Smooth muscle cell (in vitro differentiated cells): ENCODE data around the gene ACSM3. TPM values are rescaled to one million over a fixed set of nuclear protein-coding genes. Genes with fewer than 3 reads are reported as not detected.
A peak's percentile ranks its signal among the peaks of the same experiment; 100 is the strongest.

Experiments used
- DNase-seq: peaks from one replicate; lab custom pipeline; 2025; ENCODE audit not compliant: unreplicated experiment; lab: John Stamatoyannopoulos, UW
- H2AFZ ChIP-seq: fragments of 200-600 bp; sonication (generic); 2 replicates; pipeline ENCODE4 v1.6.0; 2016; ENCODE audit warnings: antibody characterized with exemption, low read depth, mild to moderate bottlenecking
- H3F3A ChIP-seq: fragments of 200-600 bp; sonication (generic); 2 replicates; pipeline ENCODE4 v1.6.0; 2017; ENCODE audit warnings: antibody characterized with exemption, low read depth
- H3K27ac ChIP-seq: fragments of 200-600 bp; sonication (generic); 2 replicates; pipeline ENCODE4 v1.5.1; 2016; ENCODE audit warnings: low read depth, mild to moderate bottlenecking
- H3K27me3 ChIP-seq: fragments of 200-600 bp; sonication (generic); 2 replicates; pipeline ENCODE4 v1.6.1; 2016; ENCODE audit warnings: low read depth, mild to moderate bottlenecking
- H3K36me3 ChIP-seq: fragments of 200-600 bp; sonication (generic); 2 replicates; pipeline ENCODE4 v1.5.1; 2016; ENCODE audit warnings: low read depth
- H3K4me1 ChIP-seq: fragments of 200-600 bp; sonication (generic); 2 replicates; pipeline ENCODE4 v1.5.1; 2016; ENCODE audit warnings: low read depth
- H3K4me2 ChIP-seq: fragments of 200-600 bp; sonication (generic); 2 replicates; pipeline ENCODE4 v1.6.0; 2016; ENCODE audit warnings: mild to moderate bottlenecking
- H3K4me3 ChIP-seq: fragments of 200-600 bp; sonication (generic); 2 replicates; pipeline ENCODE4 v1.5.1; 2016; ENCODE audit warnings: mild to moderate bottlenecking
- H3K79me2 ChIP-seq: fragments of 200-600 bp; sonication (generic); 2 replicates; pipeline ENCODE4 v1.6.0; 2016; ENCODE audit warnings: low read depth, mild to moderate bottlenecking
- H3K9ac ChIP-seq: fragments of 200-600 bp; sonication (generic); 2 replicates; pipeline ENCODE4 v1.6.0; 2016; ENCODE audit warnings: low read depth
- H3K9me3 ChIP-seq: fragments of 200-600 bp; sonication (generic); replicated peaks from 2 replicates; pipeline ENCODE4 v1.5.1; 2016; ENCODE audit warnings: low read depth
- H4K20me1 ChIP-seq: fragments of 200-600 bp; sonication (generic); 2 replicates; pipeline ENCODE4 v1.6.0; 2016; ENCODE audit warnings: low read depth
- WGBS: methylation state at CpG from one replicate; pipeline ENCODE4 v1.1.7; 2016; ENCODE audit warnings: low lambda C conversion rate; 5-methylcytosine and 5-hydroxymethylcytosine counted together
- polyA plus RNA-seq: library from polyadenylated mRNA; unstranded; fragments of >200 nt; fragmentation: Nextera tagmentation; extraction: Ambion mirVana; gene quantifications from 2 replicates; pipeline ENCODE4 v1.2.1, GENCODE V29; 2016
- total RNA-seq: library from RNA; depleted of rRNA; stranded (reverse); fragments of >200 nt; gene quantifications from 2 replicates; pipeline ENCODE4 v1.2.3, GENCODE V29; 2014
- TF ChIP-seq, protein P1 (sequence below): fragments of 200-600 bp; sonication (generic); IDR thresholded peaks from 2 replicates; pipeline ENCODE4 v1.5.1; 2017; ENCODE audit warnings: borderline replicate concordance, mild to moderate bottlenecking, antibody characterized with exemption; ENCODE audit not compliant: insufficient read depth, poor library complexity, severe bottlenecking

The ACSM3 gene
- total and polyA plus RNA-seq, 2 experiments from 2014 or later, result 1.3 to 2.3 TPM

DNA sequence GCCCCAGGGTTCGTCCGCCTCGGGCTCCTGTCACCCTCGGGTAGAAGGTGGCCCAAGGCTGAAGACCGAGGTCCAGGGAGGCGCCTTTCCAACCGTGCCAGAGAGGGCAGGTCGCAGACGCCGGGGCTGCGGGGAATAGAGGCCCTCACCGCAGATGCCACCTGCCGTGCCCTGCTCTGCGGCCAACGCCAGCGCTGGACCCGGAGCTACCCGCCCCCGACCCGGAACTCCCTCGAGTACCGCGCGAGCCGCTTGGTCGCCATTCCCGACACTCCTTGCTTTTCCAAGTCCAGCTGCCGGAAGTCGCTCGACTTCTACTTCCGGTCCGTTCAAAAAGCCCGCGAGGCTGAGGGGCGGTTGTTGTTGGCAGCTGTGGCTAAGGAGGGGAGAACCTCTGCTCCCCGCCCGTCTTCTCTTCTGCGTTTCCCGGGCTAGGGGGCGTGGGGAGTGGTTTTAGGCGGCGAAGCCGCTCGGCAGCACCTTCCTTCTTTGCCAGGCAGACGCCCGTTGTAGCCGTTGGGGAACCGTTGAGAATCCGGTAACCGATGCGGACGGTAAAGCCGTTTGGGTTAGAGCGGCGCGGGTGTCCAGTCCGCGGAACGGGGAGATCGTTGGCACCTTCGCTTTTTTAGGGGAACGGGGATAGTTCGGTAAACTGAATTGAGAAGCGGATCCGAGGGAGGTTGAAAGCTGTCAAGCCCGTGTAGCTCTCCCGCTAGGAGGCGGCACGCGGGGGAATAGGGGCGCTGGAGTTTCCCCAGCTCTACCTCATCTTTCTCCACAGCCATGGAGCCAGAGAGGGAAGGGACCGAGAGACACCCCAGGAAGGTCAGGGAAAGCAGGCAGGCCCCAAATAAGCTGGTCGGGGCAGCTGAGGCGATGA is 42.6 kb downstream of the ACSM3 start, which contains the start of the genes ERI2 and REXO5:
TSS of gene ERI2 (minus strand) at position 305 of the 883 bp plus-strand sequence. CDS start at position 263, 42 bp downstream.
TSS of gene REXO5 (plus strand) at position 360 of the 883 bp plus-strand sequence. CDS start at position 787, 427 bp downstream.
- no peaks in the 10 kb centered on the region for H4K20me1 ChIP-seq
- no peaks in the 10 kb centered on the region for H3K27me3 ChIP-seq
- peak within 1 kb of the TSS; percentile 37 for H3K9ac ChIP-seq
- H3K79me2 ChIP-seq, result no peaks in the 10 kb centered on the region
- H3K36me3 ChIP-seq, result no peaks in the 10 kb centered on the region
- peak within 1 kb of the TSS; percentile 65 for H3K27ac ChIP-seq
- H3F3A ChIP-seq, result no peaks in the 10 kb centered on the region
- no peaks in the 10 kb centered on the region for H3K9me3 ChIP-seq
- peak; percentile 86 for DNase-seq
- TF ChIP-seq, protein P1, sequence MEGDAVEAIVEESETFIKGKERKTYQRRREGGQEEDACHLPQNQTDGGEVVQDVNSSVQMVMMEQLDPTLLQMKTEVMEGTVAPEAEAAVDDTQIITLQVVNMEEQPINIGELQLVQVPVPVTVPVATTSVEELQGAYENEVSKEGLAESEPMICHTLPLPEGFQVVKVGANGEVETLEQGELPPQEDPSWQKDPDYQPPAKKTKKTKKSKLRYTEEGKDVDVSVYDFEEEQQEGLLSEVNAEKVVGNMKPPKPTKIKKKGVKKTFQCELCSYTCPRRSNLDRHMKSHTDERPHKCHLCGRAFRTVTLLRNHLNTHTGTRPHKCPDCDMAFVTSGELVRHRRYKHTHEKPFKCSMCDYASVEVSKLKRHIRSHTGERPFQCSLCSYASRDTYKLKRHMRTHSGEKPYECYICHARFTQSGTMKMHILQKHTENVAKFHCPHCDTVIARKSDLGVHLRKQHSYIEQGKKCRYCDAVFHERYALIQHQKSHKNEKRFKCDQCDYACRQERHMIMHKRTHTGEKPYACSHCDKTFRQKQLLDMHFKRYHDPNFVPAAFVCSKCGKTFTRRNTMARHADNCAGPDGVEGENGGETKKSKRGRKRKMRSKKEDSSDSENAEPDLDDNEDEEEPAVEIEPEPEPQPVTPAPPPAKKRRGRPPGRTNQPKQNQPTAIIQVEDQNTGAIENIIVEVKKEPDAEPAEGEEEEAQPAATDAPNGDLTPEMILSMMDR, result peak; percentile 41
- WGBS, result 2% methylated on average over 74 of the region's 74 CpGs
- peak within 1 kb of the TSS; percentile 91 for H3K4me2 ChIP-seq
- no peaks in the 10 kb centered on the region for H3K4me1 ChIP-seq
- H3K4me3 ChIP-seq, result peak within 1 kb of the TSS; percentile 71
- H2AFZ ChIP-seq, result peak within 1 kb of the TSS; percentile 83

DNA sequence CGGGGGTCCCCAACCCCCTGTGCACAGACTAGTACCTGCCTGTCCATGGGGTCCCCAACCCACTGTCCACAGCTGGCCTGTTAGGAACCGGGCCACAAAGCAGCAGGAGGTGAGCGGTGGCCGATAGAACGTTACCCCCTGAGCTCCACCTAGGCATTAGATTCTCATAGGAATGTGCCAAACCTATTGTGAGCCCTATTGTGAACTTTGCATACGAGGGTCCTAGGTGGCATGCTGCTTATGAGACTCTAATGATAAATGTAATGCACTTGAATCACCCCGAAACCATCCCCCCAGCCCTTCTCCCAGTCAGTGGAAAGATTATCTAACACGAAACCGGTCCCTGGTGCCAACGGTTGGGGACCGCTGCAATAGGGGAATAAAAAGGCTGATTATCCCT is 44.0 kb downstream of the ACSM3 start:
- H3F3A ChIP-seq, result no peaks in the 10 kb centered on the region
- TF ChIP-seq, protein P1, result no peak
- no peak overlapping the region for H2AFZ ChIP-seq

DNA sequence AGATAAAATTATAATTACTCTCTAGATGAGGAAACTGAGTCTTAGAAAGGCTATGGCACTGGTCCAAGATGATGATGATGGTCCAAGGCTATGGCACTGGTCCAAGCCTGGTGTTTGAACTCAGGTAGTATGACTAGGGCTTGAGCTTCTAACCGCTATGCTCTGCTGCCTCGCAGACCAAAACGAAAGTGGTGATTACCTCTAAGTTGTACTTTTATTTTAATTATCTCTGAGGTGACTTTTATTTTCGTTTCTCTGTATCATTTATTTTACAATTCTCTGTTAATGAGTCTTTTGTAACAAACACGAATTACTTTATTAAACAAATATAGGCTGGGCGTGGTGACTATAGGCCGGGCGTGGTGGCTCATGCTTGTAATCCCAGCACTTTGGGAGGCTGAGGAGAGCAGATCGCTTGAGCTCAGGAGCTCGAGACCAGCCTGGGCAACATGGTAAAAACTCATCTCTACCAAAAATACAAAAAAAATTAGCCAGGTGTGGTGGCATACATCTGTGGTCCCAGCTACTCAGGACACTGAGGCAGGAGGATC is 48.1 kb downstream of the ACSM3 start:
- Histone ChIP-seq H3K4me1 (no peaks in the 10 kb centered on the region), H3F3A (no peaks in the 10 kb centered on the region), H3K9ac (no peak overlapping the region), H3K27me3 (no peaks in the 10 kb centered on the region), H3K79me2 (no peaks in the 10 kb centered on the region), H4K20me1 (no peaks in the 10 kb centered on the region), H3K9me3 (no peaks in the 10 kb centered on the region), H3K4me2 (no peak overlapping the region), H2AFZ (no peak overlapping the region), H3K36me3 (no peaks in the 10 kb centered on the region), H3K4me3 (no peak overlapping the region), H3K27ac (no peak overlapping the region)
- DNase-seq, result no peak
- 95% methylated on average over 10 of the region's 10 CpGs for WGBS
- TF ChIP-seq, protein P1, result no peak

More for the DNA sequence above, 44.0 kb downstream of the ACSM3 start:
- no peak for DNase-seq
- H3K4me2 ChIP-seq, result no peak overlapping the region
- H4K20me1 ChIP-seq, result no peaks in the 10 kb centered on the region
- no peaks in the 10 kb centered on the region for H3K36me3 ChIP-seq
- H3K9me3 ChIP-seq, result no peaks in the 10 kb centered on the region
- no peak overlapping the region for H3K9ac ChIP-seq
- no peaks in the 10 kb centered on the region for H3K27me3 ChIP-seq
- no peaks in the 10 kb centered on the region for H3K79me2 ChIP-seq
- H3K27ac ChIP-seq, result no peak overlapping the region
- H3K4me3 ChIP-seq, result no peak overlapping the region
- H3K4me1 ChIP-seq, result no peaks in the 10 kb centered on the region
- 94% methylated on average over 11 of the region's 11 CpGs for WGBS
